Small intestine (tissue), 7 donors: ENCODE measurements around the gene RASL12. TPM values are rescaled to one million over a fixed set of nuclear protein-coding genes. Genes with fewer than 3 reads are reported as not detected.
A peak's percentile ranks its signal among the peaks of the same experiment; 100 is the strongest.
"Not testable (repeated sequence)": the region's sequence is repeated elsewhere in the genome, so short reads cannot be mapped to it uniquely, and the experiment has no call there.

Experiments
- DNase-seq, 2 donors: peaks; one replicate each; pipeline versions ENCODE4 v3.0.0 to v3.0.0-alpha.2; 2013
- FAIRE-seq: peaks from 2 replicates; lab custom pipeline; 2012; peaks lifted over from hg19 to GRCh38; lab: Jason Lieb, UNC
- H3K27ac ChIP-seq, 3 donors: one replicate each; pipeline ENCODE4 v1.5.1; 2013; ENCODE audit warnings: low read length in 2 of 3, mild to moderate bottlenecking in 2 of 3, control low read depth in 1 of 3, inconsistent platforms in 1 of 3, low read depth in 1 of 3, moderate library complexity in 1 of 3
- H3K27me3 ChIP-seq, 3 donors: one replicate each; pipeline ENCODE4 v1.6.1; 2013; ENCODE audit warnings: low read length in 3 of 3, inconsistent platforms in 1 of 3; ENCODE audit not compliant: control insufficient read depth in 3 of 3, insufficient read depth in 3 of 3
- H3K36me3 ChIP-seq, 3 donors: one replicate each; pipeline ENCODE4 v1.6.1; 2013; ENCODE audit warnings: low read length in 3 of 3, inconsistent platforms in 1 of 3, low read depth in 1 of 3, mild to moderate bottlenecking in 1 of 3, moderate library complexity in 1 of 3; ENCODE audit not compliant: control insufficient read depth in 3 of 3, insufficient read depth in 2 of 3
- H3K4me1 ChIP-seq, 3 donors: one replicate each; pipeline ENCODE4 v1.6.1; 2013; ENCODE audit warnings: low read length in 2 of 3, inconsistent platforms in 1 of 3, low read depth in 1 of 3, mild to moderate bottlenecking in 1 of 3, moderate library complexity in 1 of 3; ENCODE audit not compliant: control insufficient read depth in 3 of 3, insufficient read depth in 2 of 3
- H3K4me3 ChIP-seq, 3 donors: one replicate each; pipeline ENCODE4 v1.5.1; 2013; ENCODE audit warnings: low read length in 3 of 3, control low read depth in 1 of 3, inconsistent platforms in 1 of 3, low read depth in 1 of 3, mild to moderate bottlenecking in 1 of 3, moderate library complexity in 1 of 3
- H3K9me3 ChIP-seq, 2 donors: one replicate each; pipeline ENCODE4 v1.6.1; 2013; ENCODE audit warnings: low read depth in 1 of 2, low read length in 1 of 2; ENCODE audit not compliant: control insufficient read depth in 2 of 2, insufficient read depth in 1 of 2
- WGBS, 3 donors: extraction: QIAGEN DNeasy Blood & Tissue Kit; methylation state at CpG; one replicate each; pipeline ENCODE4 v1.1.7; 2013; 5-methylcytosine and 5-hydroxymethylcytosine counted together
- polyA plus RNA-seq, 4 donors: library from polyadenylated mRNA; stranded (reverse) in 3 of 4; unstranded in 1 of 4; fragments of 200-250 nt in 3 of 4; fragments of 120-200 nt in 1 of 4; gene quantifications; one replicate each; pipeline versions ENCODE4 v1.2.1 to v1.2.3, GENCODE V29; 2013
- donor health status: healthy with polysubstance abuse.
- donor health status: control.
- donor health status: control.
- donor health status: Bipolar disorder and iron deficiency.
- donor health status: healthy.

RASL12 gene
- polyA plus RNA-seq, 4 donors: 0.45 to 7.7 (median 2.2) TPM

DNA sequence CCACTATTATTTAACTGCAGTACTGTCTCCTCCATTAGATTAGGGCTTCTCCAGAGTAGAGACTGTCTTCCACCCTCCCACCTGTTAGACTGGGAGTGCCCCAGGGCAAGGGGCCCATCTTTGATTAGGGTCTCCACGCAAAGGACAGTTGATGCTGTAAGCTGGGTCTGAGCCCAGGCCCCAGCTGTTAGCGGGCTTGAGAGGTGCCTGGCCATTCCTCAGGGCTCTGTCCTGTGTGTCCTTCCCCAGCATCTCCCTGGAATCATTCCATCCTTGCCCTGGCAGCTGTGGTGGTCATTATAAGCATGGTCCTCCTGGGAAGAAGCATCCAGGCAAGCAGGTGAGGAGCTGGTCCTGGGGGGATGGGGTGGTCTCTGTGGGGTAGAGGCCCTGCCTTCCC is 16.5 kb downstream of the RASL12 start:
- Histone ChIP-seq H3K27me3 (no peaks in the 10 kb centered on the region), H3K36me3 (peaks cover 0 to 48% (median 8%) of the 10 kb centered on the region in 3 donors), H3K27ac (no peak overlapping the region), H3K4me1 (peaks cover 5 to 35% (median 9%) of the 10 kb centered on the region in 3 donors), H3K4me3 (no peak overlapping the region), H3K9me3 (no peaks in the 10 kb centered on the region)
- 81 to 90% (median 86%) methylated on average over 2 of the region's 2 CpGs for WGBS, 3 donors
- FAIRE-seq: no peak
- no peak for DNase-seq

GRCh38 chr15:65050270-65050669 is 17.5 kb downstream of the RASL12 start:
- peaks cover 0 to 42% (median 8%) of the 10 kb centered on the region in 3 donors for H3K36me3 ChIP-seq
- peaks cover 0 to 31% (median 5%) of the 10 kb centered on the region in 3 donors for H3K4me1 ChIP-seq
- 52 to 68% (median 52%) methylated on average over 4 of the region's 4 CpGs for WGBS, 3 donors
- no peak overlapping the region for H3K4me3 ChIP-seq
- no peak for DNase-seq
- no peaks in the 10 kb centered on the region for H3K27me3 ChIP-seq
- FAIRE-seq: no peak
- H3K27ac ChIP-seq: no peak overlapping the region
- H3K9me3 ChIP-seq: no peaks in the 10 kb centered on the region

DNA sequence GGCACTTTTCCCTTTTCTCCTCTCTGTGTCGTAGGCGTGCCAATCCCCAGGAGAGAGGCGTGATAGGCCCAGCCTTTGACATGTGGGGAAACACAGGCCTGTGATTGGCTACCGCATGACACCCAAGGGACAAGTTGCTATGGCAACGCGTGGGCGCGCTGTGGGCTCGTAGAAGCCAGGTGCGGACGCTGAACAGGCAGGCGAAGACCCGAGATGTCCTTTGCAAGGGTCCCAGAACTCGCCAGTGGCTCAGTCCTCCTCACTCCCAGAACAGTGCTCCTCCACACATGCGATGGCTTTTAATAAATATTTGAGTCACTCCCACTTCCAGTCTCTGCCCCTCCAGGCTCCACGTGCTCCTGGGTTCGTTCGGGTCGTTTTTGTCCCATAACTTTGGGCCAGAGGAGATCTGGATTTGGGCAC is 18.4 kb downstream of the RASL12 start:
- no peak overlapping the region for H3K27ac ChIP-seq
- peak; percentile 90 for DNase-seq
- peaks cover 0 to 34% (median 8%) of the 10 kb centered on the region in 3 donors for H3K36me3 ChIP-seq
- H3K27me3 ChIP-seq: no peaks in the 10 kb centered on the region
- FAIRE-seq: no peak
- peak overlapping the region in 2 of 3 donors; percentile 8 to 17 for H3K4me3 ChIP-seq
- peaks cover 0 to 31% (median under 1%) of the 10 kb centered on the region in 3 donors for H3K4me1 ChIP-seq
- WGBS, 3 donors: 11 to 23% (median 17%) methylated on average over 18 to 19 of the region's 19 CpGs
- H3K9me3 ChIP-seq: no peaks in the 10 kb centered on the region

DNA sequence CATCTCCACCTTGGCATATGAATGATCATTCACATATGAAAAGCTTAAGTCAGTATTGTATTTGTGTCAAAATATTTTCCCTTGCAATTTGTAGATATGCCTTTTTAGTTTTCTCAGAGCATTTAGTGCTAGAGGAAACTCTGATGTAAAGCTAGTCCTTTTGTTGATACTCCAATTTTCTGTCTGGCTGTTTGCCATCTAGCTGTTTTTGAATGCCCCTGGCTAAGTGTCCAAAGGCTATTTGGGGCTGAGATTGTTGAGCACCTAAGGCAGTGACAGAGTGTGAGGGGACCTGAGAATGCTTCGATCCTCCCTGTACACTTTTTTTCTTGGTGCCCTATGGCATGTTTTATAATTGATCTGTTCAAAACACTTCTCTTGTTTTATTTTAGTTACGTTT is 19.6 kb downstream of the RASL12 start:
- Histone ChIP-seq H3K4me1 (peaks cover 0 to 41% (median 0%) of the 10 kb centered on the region in 3 donors), H3K36me3 (peaks cover 0 to 25% (median 6%) of the 10 kb centered on the region in 3 donors), H3K9me3 (no peaks in the 10 kb centered on the region), H3K4me3 (peak overlapping the region in 1 of 3 donors; percentile 45), H3K27me3 (no peaks in the 10 kb centered on the region), H3K27ac (no peak overlapping the region)
- FAIRE-seq (no peak), DNase-seq (no peak)
- WGBS, 3 donors: 67 to 81% (median 78%) methylated on average over 2 of the region's 2 CpGs

- Histone ChIP-seq H3K4me3 (peak within 1 kb of the TSS in 2 of 3 donors; percentile 33 to 49), H3K36me3 (peaks cover 0 to 3% (median 0%) of the 10 kb centered on the region in 3 donors), H3K4me1 (peaks cover 6 to 60% (median 7%) of the 10 kb centered on the region in 3 donors), H3K9me3 (peaks cover 0 to 9% of the 10 kb centered on the region in 2 donors), H3K27me3 (no peaks in the 10 kb centered on the region), H3K27ac (peak within 1 kb of the TSS; percentile 77 to 88 (median 78))
- DNase-seq (peak; percentile 96 to 99), FAIRE-seq (no peak)
- WGBS, 3 donors: 13 to 53% (median 28%) methylated on average over 7 of the region's 7 CpGs
Observed at GRCh38 chr15:65044724-65045481, 22.9 kb downstream of the RASL12 start, which contains the start of gene SLC51B. Gene SLC51B, plus strand, starts transcription at chr15:65045387. Its CDS starts 4,618 bp downstream, at chr15:65050005.

- H3K36me3 ChIP-seq, FAIRE-seq, H3K9me3 ChIP-seq, H3K4me3 ChIP-seq, H3K27me3 ChIP-seq: not testable (repeated sequence)
- Histone ChIP-seq H3K4me1 (peaks cover 7 to 61% (median 8%) of the 10 kb centered on the region in 3 donors), H3K27ac (peak overlapping the region; percentile 65 to 88 (median 77))
- DNase-seq: peak; percentile 79 to 85
- 24 to 49% (median 39%) methylated on average over 5 of the region's 5 CpGs for WGBS, 3 donors
Observed at GRCh38 chr15:65044218-65044617, 23.6 kb downstream of the RASL12 start.

GRCh38 chr15:65042776-65043327 is 24.9 kb downstream of the RASL12 start:
- Histone ChIP-seq H3K4me3 (no peak overlapping the region), H3K27ac (peak overlapping the region; percentile 67 to 88 (median 75)), H3K4me1 (peaks cover 7 to 63% (median 10%) of the 10 kb centered on the region in 3 donors), H3K9me3 (peaks cover 0 to 9% of the 10 kb centered on the region in 2 donors), H3K36me3 (no peaks in the 10 kb centered on the region), H3K27me3 (no peaks in the 10 kb centered on the region)
- FAIRE-seq (no peak), DNase-seq (peak; percentile 75 to 78)
- 7 to 37% (median 34%) methylated on average over 4 of the region's 4 CpGs for WGBS, 3 donors

- H3K4me3 ChIP-seq: no peak overlapping the region
- H3K27ac ChIP-seq: peak overlapping the region in 2 of 3 donors; percentile 30 to 88
- no peaks in the 10 kb centered on the region for H3K36me3 ChIP-seq
- H3K27me3 ChIP-seq: no peaks in the 10 kb centered on the region
- FAIRE-seq: no peak
- H3K4me1 ChIP-seq: peaks cover 9 to 67% (median 10%) of the 10 kb centered on the region in 3 donors
- no peak for DNase-seq
- peaks cover 0 to 9% of the 10 kb centered on the region in 2 donors for H3K9me3 ChIP-seq
- 51 to 78% (median 58%) methylated on average over 2 of the region's 2 CpGs for WGBS, 3 donors
Observed at GRCh38 chr15:65041787-65042186, 26.0 kb downstream of the RASL12 start.
